Dedifferentiated amniotic fluid mesenchymal stem cell (primary cell): Measurements from ENCODE around the gene NRXN3.

Experiments
- DNase-seq: peaks from one replicate; pipeline ENCODE4 v3.0.0-alpha.2; 2016; ENCODE audit errors: extremely low spot score

NRXN3 gene

GRCh38 chr14:79871136-79871535 is 1701.0 kb downstream of the NRXN3 start:
- DNase-seq = no peak

DNA sequence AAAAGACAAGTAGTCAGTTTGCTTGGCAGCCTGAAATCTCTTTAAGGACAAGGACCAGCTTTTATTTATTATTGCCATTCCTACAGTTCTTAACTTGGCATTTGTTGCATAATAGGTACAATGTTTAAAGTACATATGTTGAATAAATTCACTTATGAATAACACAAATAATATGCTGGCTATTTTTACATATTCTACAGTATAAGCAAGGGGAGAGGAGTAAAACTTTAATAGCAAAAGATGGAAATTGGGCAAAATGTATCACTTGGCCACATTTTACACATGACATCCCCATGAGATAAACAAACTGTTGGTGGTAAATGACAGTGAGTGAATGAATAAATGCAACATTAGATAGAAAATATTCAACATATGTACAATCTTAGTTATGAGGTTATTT is 1708.1 kb downstream of the NRXN3 start:
- no peak for DNase-seq

- DNase-seq = no peak
These were observed 1708.6 kb downstream of the NRXN3 start for GRCh38 chr14:79878785-79879184.

- DNase-seq = no peak
These were observed 1711.1 kb downstream of the NRXN3 start for GRCh38 chr14:79881299-79881698.

- no peak for DNase-seq
These were observed 1720.4 kb downstream of the NRXN3 start for GRCh38 chr14:79890527-79890926.

- DNase-seq = no peak
These were observed 1725.8 kb downstream of the NRXN3 start for GRCh38 chr14:79896009-79896408.

DNA sequence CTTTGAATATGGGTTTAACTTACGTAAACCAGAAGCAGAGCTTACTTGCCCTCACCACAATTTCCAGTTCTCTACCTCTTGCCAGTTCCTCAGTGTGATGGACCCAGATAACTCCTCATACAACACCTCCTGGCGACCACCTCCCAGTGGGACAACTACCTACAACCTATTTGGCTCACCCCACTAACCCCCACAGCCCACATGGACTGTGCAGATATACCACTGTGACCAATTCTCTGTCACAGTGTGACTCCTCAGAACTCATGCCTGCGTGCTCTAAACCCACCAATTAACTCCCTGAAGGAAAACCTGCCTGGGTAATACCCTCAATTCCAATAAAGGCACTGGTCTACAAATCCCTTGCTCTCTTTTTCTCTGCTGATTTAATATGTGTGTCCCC is 1729.4 kb downstream of the NRXN3 start:
- DNase-seq = no peak

- no peak for DNase-seq
These were observed 1734.3 kb downstream of the NRXN3 start for GRCh38 chr14:79904497-79904896.

- DNase-seq = no peak
These were observed 1736.8 kb downstream of the NRXN3 start for GRCh38 chr14:79906994-79907393.

DNA sequence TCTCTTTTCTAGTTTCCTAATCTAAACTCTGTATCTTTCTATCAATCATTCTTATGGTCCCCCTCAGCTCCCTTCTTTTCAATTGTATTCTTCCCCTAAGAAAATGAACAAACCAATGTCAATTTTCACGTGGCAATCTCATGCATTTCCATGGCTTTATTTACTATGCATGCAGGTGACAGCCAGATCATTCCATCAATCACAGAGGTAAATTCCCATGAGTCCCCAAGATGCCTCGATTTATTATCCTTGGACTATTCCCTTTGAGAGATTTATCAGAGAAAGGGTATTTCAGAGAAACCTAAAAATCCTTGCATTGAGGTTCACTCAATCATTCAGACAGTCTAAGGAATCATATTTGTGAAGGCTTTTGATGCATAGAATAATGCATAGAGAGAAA is 1739.9 kb downstream of the NRXN3 start:
- no peak for DNase-seq

DNA sequence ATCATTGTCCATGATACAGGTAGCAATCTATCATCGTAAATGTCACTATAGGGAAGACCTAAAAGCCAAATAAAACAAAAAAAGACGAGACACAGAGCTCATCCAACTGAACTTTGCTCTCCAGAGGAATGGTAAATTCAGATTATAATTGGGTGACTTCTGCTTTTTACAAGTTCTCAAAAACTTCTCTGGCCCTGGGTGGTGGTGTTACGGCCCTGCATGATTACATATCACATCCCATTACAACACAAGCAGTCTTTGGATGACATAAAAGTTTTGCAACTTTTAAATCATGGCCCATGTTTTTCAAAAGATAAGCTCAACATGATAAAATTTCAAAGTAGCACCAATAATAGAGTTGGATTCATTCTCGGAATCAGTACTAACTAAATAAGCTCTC is 1741.6 kb downstream of the NRXN3 start:
- no peak for DNase-seq

DNA sequence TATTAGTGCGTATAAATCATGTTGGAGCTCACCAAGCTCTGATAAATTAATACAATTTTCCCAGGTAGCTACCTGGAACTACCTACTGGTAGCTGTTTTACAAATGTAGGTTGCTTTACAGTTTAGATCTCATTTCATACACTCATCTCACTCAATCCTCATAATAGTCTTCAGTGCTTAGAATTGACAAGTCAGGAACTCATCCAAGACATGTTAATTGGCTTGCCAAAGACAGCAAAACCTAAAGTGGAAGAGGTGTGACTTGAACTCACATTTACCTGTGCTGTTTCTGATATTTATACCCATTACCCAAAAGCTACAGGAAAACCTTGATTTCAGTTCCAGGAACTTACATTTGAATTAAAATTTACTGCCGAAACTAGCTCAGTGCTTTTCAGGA is 1744.4 kb downstream of the NRXN3 start:
- no peak for DNase-seq

GRCh38 chr14:79915406-79915805 is 1745.2 kb downstream of the NRXN3 start:
- DNase-seq = no peak

- DNase-seq = no peak
These were observed 1746.1 kb downstream of the NRXN3 start for GRCh38 chr14:79916281-79916680.

- DNase-seq = no peak
These were observed 1746.7 kb downstream of the NRXN3 start for GRCh38 chr14:79916892-79917291.
